ENCODE data around the gene WNT2B.

DNA sequence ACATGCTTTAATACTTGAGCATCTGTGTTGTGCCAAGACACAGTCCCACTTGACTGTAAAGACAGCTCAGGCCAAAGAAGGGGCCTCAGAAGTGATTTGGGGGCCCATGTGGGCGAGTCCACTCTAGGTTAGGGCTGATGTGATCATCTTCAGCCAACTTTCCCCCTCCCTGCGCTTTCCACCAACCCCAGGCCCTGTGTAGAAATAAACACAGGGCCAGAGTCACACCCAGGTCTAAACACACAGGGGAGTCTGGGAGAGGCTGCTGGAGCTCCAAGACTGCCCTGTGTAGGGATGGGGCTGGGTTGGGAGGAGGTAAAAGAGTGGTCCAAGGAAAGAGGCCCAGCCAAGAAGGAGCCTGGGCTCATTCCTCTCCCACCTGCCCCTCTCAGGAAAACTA is 2.5 kb upstream of the WNT2B start:
- TF ChIP-seq IRF2 (CRISPR knock-in tag; IDR thresholded peaks at IDR 0.05; ENCODE audit: borderline replicate concordance, low read depth) (no peak), PREB (CRISPR knock-in tag; IDR thresholded peaks at IDR 0.05; ENCODE audit: borderline replicate concordance) (no peak), CTCF (IDR thresholded peaks at IDR 0.05) (no peak), ATF3 (CRISPR knock-in tag; conservative IDR thresholded peaks at IDR 0.05) (no peak), E2F1 (CRISPR knock-in tag; IDR thresholded peaks at IDR 0.05) (no peak), ZNF138 (CRISPR knock-in tag; conservative IDR thresholded peaks at IDR 0.05) (no peak), ZNF121 (CRISPR knock-in tag; IDR thresholded peaks at IDR 0.05) (no peak), ZBTB43 (CRISPR knock-in tag; IDR thresholded peaks at IDR 0.05) (no peak), TCF7 (CRISPR knock-in tag; IDR thresholded peaks at IDR 0.05; ENCODE audit: low read depth) (no peak), NR3C1 (CRISPR knock-in tag; conservative IDR thresholded peaks at IDR 0.05; ENCODE audit: low read depth) (no peak), FOXK1 (CRISPR knock-in tag; IDR thresholded peaks at IDR 0.05) (no peak)
- TF ChIP-seq, protein P1, sequence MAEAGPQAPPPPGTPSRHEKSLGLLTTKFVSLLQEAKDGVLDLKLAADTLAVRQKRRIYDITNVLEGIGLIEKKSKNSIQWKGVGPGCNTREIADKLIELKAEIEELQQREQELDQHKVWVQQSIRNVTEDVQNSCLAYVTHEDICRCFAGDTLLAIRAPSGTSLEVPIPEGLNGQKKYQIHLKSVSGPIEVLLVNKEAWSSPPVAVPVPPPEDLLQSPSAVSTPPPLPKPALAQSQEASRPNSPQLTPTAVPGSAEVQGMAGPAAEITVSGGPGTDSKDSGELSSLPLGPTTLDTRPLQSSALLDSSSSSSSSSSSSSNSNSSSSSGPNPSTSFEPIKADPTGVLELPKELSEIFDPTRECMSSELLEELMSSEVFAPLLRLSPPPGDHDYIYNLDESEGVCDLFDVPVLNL (CRISPR knock-in tag; IDR thresholded peaks at IDR 0.05; ENCODE audit: borderline replicate concordance, low read depth) = no peak
- TF ChIP-seq, protein P2, sequence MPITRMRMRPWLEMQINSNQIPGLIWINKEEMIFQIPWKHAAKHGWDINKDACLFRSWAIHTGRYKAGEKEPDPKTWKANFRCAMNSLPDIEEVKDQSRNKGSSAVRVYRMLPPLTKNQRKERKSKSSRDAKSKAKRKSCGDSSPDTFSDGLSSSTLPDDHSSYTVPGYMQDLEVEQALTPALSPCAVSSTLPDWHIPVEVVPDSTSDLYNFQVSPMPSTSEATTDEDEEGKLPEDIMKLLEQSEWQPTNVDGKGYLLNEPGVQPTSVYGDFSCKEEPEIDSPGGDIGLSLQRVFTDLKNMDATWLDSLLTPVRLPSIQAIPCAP (CRISPR knock-in tag; IDR thresholded peaks at IDR 0.05) = no peak

Measured in WTC11 (cell line).